HG02852 (cell line): ENCODE measurements around the gene NAT9.

ENCODE experiments used
- ATAC-seq: cut with Tn5 transposase; IDR thresholded peaks from one replicate; pipeline ENCODE4 v1.9.1; 2021; ENCODE audit warnings: mild to moderate bottlenecking, moderate library complexity; ENCODE audit not compliant: unreplicated experiment

Gene NAT9

GRCh38 chr17:74780443-74781238, 4.5 kb upstream of the NAT9 start:
- no peak for ATAC-seq

DNA sequence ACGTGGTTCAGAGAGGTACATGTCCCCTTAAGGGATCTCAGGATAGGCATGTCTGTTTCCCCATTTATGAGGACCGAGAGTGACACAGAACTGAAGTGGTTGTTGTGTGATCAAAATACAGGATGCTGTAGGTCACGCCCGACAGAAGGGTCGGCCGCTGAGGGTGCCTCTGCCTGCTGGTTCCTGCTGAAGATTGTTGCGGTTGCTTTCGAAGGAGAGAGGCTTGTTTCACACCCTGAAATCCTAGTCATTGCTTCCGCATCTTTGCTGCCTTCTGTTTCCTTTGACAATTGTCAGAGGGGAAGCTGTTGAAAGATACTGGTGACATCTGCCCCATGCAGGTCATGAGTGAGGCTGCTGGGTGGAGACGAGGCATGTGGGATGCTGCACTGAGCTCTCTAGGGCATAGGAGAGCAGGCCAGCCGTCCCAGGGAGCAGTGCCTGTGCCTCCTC, 3.8 kb upstream of the NAT9 start:
- peak; percentile 58 for ATAC-seq

DNA sequence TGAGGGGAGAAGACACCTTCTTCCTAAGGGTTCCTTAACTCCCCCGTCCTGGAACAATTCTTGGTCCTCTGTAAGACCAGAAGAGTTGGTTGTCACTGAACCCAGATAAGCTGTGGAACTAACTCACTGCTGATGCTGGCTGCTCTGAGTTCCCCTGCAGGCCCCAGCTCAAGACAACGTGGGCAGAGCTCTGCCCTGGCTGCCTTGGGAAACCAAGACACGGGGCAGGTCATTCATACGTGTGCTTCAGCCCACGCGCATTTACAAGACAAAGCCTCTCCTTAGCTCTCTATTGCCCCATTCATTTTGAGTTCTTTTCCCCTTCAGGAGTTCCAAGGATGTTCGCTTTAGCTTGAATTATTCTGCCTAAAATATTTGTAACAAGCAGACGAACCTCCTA, 3.4 kb upstream of the NAT9 start:
- no peak for ATAC-seq

DNA sequence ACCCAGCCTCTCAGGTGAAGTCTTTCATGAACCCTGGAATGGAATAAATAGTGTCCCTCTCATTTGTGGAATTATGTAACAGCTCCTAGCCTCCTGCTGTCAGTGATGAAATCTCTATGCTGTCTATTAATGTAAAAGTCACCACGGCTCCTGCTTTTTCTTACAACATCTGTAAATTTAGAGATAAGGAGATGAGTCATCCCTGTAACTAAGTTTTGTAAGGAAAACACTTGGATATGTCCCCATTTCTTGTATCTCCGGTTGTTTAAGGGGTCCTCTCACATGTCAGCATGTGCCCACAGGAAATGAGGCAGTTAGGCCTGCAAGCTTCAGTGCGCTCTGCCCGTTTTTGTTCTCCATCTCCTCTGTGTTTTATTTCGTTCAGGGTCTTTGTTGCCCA, 2.8 kb upstream of the NAT9 start:
- no peak for ATAC-seq

- no peak for ATAC-seq
Observed at GRCh38 chr17:74777901-74778515, 1.9 kb upstream of the NAT9 start.

DNA sequence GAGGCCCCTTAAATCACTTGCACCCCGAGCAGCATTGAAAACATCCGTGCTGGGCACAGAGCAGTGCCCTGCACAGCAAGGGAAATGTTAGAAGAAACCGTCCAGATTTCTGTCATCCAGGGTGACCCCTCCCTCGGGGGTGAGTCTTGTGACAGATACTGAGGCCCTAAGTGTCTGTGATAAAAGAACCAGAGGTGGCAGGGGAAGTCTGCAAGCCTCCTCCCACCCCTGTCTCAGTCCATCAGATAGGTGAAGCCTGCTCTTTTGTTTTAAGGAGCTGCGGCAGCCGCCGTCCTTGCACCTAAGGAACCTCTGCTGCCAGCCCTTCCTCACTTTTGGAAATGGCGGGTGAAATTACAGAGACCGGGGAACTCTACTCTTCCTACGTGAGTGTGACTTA, 845 bp upstream of the NAT9 start:
- no peak for ATAC-seq

DNA sequence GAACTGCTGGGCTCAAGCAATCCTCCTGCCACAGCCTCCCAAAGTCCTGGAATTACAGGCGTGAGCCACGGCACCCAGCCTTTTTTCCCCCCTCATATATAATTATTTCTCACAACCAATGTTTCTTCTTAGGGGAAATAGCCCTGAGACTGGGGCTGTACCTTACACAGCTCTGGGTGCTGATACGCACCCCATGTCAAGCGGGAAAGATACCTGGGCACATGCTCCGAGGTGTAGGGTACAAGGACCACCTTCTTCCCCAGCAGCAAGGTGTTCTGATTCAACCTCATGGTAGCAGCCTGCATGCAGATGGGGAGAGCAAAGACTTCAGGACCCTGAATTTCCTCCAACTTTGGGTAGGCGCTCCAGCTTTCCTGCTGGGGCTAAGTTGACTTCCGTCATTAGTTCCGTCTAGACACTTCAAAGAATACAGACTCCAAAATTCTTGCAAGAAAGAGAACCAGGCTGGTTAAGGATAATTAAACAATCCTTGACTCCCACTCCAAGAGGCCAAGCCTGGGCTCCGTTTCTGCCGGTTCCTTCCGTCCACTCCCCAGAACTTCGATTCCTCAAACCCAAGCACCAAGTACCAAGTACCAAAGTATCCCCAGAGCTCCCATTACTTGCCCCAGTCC, 619 bp downstream of the NAT9 start:
- ATAC-seq = no peak

DNA sequence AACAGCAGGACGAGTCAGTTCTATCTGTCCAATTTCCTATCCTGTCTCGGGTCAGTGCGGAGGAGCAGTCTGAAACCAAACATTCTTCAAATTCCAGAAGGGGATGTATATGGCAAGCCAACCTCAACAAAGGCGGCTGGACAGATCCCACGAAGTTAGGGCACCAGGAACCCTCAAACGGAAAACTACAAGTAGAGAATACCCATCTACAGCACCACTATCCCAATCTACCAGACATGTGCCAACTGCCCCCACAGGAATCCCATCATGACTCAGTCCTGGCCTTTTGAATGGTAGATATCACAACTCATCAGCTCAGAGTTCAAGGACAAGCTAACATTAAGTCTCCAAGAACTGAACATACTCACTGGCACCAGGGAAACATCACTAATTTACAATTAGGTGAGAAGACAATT, 2.3 kb downstream of the NAT9 start:
- ATAC-seq = no peak

- ATAC-seq = no peak
Observed at GRCh38 chr17:74773414-74773813, 2.7 kb downstream of the NAT9 start.

- ATAC-seq = no peak
Observed at GRCh38 chr17:74772053-74772452, 4.1 kb downstream of the NAT9 start.

- ATAC-seq = no peak
Observed at GRCh38 chr17:74771319-74771914, 4.7 kb downstream of the NAT9 start.

DNA sequence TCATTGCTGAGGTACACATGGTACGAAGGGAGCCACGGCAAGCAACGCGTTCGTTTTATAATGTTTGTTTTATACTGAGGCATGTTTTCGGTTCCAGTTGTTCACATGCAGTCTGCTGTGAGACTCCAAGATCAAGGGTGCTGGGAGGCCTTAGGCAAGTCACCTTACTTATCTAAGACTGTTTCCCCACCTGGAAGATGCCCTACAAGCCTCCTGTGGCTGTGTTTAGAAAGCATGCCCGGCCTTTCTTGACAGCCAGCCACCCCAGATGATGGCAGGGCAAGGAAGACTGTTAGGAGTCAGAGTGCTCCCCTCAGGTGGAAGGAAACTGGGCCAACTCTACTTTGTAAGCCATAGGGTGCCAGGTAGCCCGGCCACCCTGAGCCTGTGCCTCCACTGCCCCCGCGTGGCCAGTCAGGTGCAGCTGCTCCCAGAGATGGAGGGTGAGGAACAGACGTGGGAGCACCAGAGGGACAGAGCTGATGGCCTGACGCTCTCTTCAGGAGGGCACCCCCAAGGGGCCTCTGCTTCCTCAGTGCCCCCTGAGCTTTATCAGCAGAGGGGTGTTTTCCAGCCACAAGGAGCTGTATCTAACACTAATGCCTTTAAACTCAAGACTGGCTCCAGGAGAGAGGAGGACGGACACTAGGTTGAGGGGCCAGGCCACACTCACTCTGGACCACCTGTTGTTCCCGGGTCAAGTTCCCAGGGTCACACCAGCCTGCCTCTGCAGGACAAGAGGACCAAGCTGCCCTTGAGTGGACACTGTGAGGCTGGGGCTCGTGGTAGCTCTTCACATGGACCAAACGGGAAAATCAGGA, 5.4 kb downstream of the NAT9 start:
- ATAC-seq = no peak

GRCh38 chr17:74769856-74770497, 6.2 kb downstream of the NAT9 start:
- no peak for ATAC-seq

GRCh38 chr17:74769266-74769855, 6.8 kb downstream of the NAT9 start:
- ATAC-seq = no peak

DNA sequence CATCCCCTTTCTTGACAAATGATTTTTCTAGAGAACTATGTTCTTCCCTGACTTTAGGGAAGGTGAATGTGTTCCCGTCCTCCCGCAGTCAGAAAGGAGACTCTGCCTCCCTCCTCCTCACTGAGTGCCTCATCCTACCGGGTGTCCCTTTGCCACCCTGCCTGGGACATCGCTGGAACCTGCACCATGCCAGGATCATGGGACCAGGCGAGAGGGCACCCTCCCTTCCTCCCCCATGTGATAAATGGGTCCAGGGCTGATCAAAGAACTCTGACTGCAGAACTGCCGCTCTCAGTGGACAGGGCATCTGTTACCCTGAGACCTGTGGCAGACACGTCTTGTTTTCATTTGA, 7.4 kb downstream of the NAT9 start:
- ATAC-seq = no peak

DNA sequence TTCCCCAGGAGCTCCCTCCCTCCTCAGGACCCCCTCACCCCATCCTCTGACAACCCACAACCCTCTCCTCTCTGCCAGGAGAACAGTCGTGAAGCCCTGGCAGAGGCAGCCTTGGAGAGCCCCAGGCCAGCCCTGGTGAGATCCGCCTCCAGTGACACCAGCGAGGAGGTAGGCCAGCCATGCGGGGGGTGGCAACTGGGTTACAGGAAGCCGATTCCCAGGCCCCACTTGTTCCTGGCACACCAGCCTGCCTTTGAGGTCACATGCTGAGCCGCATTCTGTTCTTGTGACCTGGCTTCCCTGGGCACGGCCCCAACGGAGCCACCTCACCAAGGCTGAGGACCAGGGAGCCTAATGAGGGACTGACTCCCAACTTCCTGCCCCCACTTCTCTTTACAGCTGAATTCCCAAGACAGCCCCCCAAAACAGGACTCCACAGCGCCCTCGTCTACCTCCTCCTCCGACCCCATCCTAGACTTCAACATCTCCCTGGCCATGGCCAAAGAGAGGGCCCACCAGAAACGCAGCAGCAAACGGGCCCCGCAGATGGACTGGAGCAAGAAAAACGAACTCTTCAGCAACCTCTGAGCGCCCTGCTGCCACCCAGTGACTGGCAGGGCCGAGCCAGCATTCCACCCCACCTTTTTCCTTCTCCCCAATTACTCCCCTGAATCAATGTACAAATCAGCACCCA, 7.9 kb downstream of the NAT9 start:
- ATAC-seq = no peak

DNA sequence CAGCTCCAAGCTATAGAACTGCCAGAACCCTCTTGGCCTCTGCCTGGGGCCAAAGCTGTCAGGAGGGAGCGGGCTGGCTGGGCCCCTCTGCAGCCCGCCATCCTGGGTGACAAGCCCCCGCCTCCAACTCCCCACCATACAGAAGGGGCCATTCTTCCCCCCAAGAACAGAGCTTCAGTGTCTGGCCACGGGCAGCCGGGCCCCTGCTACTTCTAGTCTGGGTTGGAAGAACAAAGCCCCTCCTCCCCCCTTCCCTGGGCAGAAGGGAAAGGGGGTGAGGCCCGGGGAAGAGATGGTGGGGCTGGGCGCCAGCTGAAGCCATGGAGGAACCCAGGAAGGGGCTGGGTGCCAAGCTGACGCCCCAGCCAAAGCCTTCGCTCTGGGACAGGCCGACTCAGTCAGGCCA, 9.0 kb downstream of the NAT9 start:
- no peak for ATAC-seq

DNA sequence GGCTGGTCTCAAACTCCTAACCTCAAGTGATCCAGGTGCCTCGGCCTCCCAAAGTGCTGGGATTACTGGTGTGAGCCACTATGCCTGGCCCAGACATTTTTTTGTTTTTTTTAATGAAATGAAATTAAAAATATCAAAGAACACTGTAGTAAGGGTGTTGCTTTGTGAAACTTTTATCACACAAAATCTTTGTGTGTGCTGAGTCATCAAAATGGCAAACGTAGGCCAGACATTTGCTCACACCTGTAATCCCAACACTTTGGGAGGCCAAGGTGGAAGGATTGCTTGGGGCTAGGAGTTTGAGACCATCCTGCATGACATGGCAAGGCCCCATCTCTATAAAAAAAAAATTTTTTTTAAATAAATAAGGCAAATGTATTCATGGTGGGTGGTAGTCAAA, 9.7 kb downstream of the NAT9 start:
- ATAC-seq = no peak

DNA sequence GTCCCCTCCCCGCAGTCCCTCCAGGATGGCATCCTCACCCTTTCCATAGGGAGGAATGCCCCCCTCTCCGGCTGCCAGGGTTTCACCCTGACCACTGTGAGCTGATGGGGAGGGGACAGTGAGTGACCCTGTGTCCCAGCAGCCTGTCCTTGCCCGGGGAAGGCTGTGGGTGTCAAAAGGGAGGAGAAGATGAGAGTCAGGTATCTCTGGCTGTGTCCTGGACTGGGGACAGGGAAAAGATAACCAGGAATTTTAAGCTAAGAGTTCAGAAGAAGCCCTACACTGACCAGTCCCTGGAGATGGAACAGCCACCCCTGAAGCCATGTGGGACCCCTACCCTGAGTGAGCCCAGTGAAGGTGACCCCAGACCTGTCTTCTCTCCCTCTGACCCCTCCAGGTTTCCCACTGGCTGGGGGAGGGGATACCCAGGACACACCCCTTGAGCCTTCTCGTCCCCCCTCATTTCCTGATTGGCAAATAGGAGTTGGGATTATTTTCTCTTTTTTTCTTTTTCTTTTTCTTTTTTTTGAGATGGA, 11.3 kb downstream of the NAT9 start:
- ATAC-seq = no peak
